ENCODE results near the gene RUNX1.

Gene RUNX1

DNA sequence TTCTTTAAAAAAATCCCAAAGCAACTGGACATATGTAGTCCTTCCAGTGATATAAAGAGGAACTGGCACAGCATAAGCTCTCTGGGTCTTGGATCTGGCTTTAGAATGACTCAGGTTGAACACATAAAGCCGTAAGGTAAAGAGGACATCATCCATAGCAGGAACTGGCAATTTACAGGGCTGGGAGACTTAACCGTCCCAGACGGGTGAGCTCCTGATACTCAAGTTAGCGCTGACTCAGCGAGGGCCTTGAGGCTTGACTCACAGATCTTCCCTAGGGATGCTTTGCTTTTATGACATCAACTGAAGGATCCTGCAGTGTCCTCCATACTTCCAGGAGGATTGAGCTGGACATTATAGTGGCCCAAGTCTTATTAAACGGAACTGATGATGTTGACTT lies 226.2 kb downstream of the RUNX1 start:
- H3K27ac ChIP-seq = no peak overlapping the region
- no peak for TF ChIP-seq ZFX (IDR thresholded peaks at IDR 0.05)
- TF ChIP-seq, protein P1, sequence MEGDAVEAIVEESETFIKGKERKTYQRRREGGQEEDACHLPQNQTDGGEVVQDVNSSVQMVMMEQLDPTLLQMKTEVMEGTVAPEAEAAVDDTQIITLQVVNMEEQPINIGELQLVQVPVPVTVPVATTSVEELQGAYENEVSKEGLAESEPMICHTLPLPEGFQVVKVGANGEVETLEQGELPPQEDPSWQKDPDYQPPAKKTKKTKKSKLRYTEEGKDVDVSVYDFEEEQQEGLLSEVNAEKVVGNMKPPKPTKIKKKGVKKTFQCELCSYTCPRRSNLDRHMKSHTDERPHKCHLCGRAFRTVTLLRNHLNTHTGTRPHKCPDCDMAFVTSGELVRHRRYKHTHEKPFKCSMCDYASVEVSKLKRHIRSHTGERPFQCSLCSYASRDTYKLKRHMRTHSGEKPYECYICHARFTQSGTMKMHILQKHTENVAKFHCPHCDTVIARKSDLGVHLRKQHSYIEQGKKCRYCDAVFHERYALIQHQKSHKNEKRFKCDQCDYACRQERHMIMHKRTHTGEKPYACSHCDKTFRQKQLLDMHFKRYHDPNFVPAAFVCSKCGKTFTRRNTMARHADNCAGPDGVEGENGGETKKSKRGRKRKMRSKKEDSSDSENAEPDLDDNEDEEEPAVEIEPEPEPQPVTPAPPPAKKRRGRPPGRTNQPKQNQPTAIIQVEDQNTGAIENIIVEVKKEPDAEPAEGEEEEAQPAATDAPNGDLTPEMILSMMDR (conservative IDR thresholded peaks at IDR 0.05) = no peak

DNA sequence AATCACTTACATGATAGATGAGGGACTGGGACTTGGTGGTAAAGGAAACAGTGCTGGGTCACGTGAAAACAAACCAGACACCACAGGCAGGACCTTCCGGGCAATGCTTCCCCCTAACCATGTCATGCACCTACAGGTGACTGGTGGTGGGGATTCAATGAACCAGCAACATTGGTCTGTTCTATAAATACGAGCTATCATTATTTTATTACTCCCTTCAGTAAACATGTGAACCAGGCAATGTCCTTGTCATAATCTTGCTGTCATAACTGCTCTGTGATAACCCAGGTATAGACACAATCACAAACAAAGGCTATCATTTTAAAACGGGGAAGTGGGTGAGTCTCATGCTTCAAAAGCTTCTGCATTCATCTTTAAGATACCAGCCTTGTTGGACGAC lies 226.9 kb downstream of the RUNX1 start:
- no peak overlapping the region for H3K27ac ChIP-seq
- no peak for TF ChIP-seq ZFX (IDR thresholded peaks at IDR 0.05)
- TF ChIP-seq, protein P1 (conservative IDR thresholded peaks at IDR 0.05) = no peak

DNA sequence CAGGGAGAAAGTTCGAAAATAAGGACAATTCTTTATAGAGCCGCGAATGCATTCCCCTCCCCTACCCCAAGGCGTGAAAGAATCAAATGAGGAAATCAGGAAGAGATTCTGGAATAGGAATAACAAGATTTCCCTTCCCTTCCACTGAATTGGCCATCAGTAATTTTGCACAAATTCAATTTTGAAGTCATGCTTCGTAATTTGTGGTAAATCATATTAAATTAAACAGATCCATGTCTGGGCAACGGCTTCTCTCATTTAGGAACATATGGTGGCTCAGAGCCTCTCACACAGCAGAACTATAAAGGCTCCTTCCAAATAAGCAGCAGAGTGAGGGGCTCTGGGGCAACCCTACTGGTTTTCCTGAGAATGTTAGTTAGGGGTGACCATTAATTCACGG lies 227.4 kb downstream of the RUNX1 start:
- no peak overlapping the region for H3K27ac ChIP-seq
- no peak for TF ChIP-seq ZFX (IDR thresholded peaks at IDR 0.05)
- TF ChIP-seq, protein P1 (conservative IDR thresholded peaks at IDR 0.05) = no peak

DNA sequence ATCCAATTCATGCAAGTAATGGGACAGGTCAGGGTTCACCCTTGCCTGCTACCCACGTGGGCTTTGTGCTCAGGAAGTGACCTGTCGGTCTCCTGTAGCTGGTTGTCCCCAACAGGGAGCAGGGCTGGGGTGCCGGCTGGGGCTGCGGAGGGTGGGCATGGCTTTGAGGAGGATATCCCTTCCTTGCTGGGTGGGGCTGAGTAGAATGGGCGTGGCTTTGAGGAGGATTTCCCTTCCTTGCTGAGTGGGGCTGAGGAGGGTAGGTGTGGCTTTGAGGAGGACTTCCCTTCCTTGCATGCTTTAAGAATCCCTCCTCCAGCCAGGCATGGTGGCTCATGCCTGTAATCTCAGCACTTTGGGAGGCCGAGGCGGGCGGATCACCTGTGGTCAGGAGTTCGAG lies 229.1 kb downstream of the RUNX1 start:
- TF ChIP-seq, protein P1 (conservative IDR thresholded peaks at IDR 0.05) = no peak
- no peak for TF ChIP-seq ZFX (IDR thresholded peaks at IDR 0.05)
- no peak overlapping the region for H3K27ac ChIP-seq

DNA sequence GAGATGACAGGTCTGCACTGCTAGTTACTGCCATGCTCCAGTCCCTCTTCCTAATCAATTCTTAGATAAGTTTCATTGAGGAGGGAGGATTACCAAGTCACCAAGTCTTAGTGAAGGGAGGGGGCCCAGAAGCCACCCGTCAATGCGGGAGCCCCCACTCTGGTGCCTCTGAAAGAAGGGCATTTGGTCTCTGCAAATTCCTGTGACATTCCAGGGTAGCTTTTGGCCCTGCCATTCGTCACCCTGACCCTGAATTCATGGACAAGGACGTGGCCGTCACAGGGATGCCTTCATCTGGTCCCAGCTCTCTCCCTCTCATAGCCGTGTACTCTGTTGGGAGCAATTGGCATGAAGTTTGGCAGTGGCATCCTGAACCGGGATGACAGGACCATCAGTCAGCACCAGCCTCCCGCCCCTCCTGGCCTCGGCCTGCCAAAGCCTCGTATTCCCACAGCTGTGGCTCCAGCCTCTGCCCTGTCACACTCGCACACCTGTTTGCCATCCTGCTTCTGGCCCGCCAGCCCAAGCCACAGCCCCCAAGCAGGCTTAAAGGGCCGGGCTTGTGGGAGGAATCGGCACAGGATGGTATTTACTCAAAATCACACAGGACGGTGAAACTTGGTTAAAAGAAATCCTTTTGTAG lies 229.6 kb downstream of the RUNX1 start:
- H3K27ac ChIP-seq = no peak overlapping the region
- TF ChIP-seq ZFX (IDR thresholded peaks at IDR 0.05) = no peak
- TF ChIP-seq, protein P1 (conservative IDR thresholded peaks at IDR 0.05) = no peak

DNA sequence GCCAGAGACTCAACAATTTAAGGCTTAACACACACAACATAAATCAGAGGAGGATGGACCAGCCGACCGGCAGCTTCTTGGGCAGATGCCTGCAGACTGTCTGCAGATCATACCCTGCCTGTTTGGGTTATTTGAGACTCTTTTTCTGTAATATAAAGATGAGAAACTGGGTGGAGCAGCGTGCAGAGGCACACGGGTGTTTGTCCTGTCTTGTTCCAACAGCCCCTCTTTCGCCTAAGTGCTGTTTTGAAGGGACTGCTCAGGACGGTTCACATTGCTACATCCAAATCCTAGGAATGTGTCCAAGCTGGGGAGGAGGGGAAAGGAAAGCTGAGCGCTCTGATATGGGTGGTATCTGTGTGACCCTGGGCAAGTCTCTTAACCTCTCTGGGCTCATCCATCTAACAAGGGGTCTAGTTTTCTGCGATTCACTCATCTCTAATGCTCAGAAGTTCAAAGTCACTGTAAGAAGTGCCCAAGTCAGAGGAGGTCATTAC lies 230.4 kb downstream of the RUNX1 start:
- no peak overlapping the region for H3K27ac ChIP-seq
- TF ChIP-seq ZFX (IDR thresholded peaks at IDR 0.05) = no peak
- TF ChIP-seq, protein P1 (conservative IDR thresholded peaks at IDR 0.05) = no peak

DNA sequence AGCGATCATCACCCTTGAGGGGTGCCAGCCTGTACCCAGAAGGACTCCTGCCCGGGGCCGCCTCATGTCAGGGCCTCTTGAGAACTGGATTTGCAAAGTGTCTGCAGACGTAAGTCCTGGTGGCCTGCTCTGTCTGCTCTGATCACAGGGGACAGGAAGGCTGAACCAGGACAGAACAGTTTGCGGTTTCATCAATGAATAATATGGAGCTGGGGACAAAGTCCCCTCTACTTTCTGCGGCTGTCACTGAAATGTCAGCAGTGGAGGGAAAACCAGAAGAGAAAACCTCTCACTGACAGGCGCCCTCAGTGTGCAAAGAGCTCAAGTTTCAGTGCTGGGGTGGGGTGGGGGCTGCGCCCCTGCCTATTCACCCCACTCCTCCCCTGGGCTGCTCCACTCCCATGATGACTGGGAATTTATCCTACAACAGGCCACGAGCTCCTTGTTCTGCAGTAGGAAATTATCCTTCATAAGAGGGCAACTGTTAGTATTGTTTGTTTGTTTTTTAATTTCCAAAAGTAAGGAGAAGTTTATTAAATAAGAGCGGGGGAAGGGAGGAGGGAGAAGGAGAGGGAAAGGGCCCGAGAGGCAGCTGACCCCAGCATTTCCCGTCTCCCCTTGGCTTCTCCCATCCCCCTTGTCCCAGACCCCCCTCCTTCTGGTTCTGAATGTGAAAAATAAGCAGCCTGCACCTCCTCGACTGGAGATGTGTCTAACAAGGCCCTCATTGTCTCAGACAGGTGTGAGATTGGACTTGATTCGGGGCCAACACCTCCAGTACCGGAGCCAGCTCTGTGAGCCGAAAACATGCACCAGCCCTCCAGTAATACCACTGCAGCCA lies 231.1 kb downstream of the RUNX1 start:
- TF ChIP-seq ZFX (IDR thresholded peaks at IDR 0.05) = no peak
- TF ChIP-seq, protein P1 (conservative IDR thresholded peaks at IDR 0.05) = no peak
- H3K27ac ChIP-seq = no peak overlapping the region

All from C4-2B (cell line).